Measurements from ENCODE around the gene CRTAC1.
A peak's percentile ranks its signal among the peaks of the same experiment; 100 is the strongest.

CRTAC1 gene

GRCh38 chr10:98030093-98030821, at the start of gene CRTAC1:
Gene CRTAC1 (minus strand): TSS chr10:98030621. CDS start chr10:98030472, 149 bp downstream.
- no peaks in the 10 kb centered on the region for H3K36me3 ChIP-seq (ENCODE audit: insufficient read depth, low read length)
- peaks cover 24 to 41% of the 10 kb centered on the region in 2 donors for H3K27me3 ChIP-seq (ENCODE audit: control insufficient read depth in 1 of 2, insufficient read depth in 2 of 2, low read length in 2 of 2)
- no peak within 1 kb of the TSS for H3K27ac ChIP-seq (ENCODE audit: low read depth, low read length)
- no peak within 1 kb of the TSS for H3K9ac ChIP-seq (ENCODE audit: low read length)
- peak within 1 kb of the TSS; percentile 32 to 47 for H3K4me3 ChIP-seq (ENCODE audit: low read depth in 1 of 2, low read length in 2 of 2)
- H3K9me3 ChIP-seq (ENCODE audit: low read length), result no peaks in the 10 kb centered on the region
- H3K4me1 ChIP-seq (ENCODE audit: insufficient read depth, low read length), result peaks cover 7% of the 10 kb centered on the region

DNA sequence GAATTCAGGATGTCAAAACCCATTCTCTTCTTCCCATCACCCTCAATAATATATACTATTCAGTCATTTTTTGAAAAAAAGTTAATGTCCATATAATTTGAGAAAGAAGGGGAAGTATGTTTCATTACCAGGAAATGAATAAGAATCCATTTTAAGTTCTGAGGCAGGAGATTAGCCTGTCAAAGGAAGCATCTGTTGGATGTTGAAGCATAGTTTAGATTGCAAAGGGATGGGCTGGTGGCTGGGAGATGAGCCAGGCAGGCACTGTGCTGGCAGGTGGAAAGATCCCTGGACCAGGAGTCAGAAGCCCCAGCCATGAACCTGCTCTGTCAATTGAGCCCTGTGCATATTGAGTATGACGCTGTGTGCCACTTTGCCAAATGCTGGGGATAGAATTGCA, 48.4 kb upstream of the CRTAC1 start:
- Histone ChIP-seq H3K27ac (ENCODE audit: low read depth, low read length) (no peak overlapping the region), H3K9me3 (ENCODE audit: low read length) (no peaks in the 10 kb centered on the region), H3K4me3 (ENCODE audit: low read depth in 1 of 2, low read length in 2 of 2) (no peak overlapping the region), H3K27me3 (ENCODE audit: control insufficient read depth in 1 of 2, insufficient read depth in 2 of 2, low read length in 2 of 2) (no peaks in the 10 kb centered on the region), H3K4me1 (ENCODE audit: insufficient read depth, low read length) (no peaks in the 10 kb centered on the region), H3K36me3 (ENCODE audit: insufficient read depth, low read length) (no peaks in the 10 kb centered on the region), H3K9ac (ENCODE audit: low read length) (no peak overlapping the region)

DNA sequence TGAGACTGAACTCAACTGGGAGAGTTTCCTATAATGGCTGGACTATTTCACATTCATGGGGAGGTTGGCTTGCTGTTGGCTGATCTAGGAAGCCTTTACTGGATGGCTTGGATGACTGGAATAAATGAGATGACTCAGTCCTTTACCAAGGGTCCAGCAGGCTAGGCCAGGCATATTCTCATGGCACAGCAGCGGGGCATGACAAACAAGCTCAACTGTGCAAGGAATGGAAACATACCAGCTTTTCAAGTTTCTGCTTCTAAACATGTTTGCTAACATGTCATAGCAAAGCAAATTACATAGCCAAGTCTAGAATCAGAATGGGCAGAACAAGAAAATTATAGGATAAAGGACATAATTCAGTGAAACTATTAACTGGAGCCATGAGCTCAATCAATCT, 46.8 kb upstream of the CRTAC1 start:
- no peak overlapping the region for H3K27ac ChIP-seq (ENCODE audit: low read depth, low read length)
- no peak overlapping the region for H3K9ac ChIP-seq (ENCODE audit: low read length)
- H3K4me3 ChIP-seq (ENCODE audit: low read depth in 1 of 2, low read length in 2 of 2), result no peak overlapping the region
- no peaks in the 10 kb centered on the region for H3K27me3 ChIP-seq (ENCODE audit: control insufficient read depth in 1 of 2, insufficient read depth in 2 of 2, low read length in 2 of 2)
- no peaks in the 10 kb centered on the region for H3K36me3 ChIP-seq (ENCODE audit: insufficient read depth, low read length)
- no peaks in the 10 kb centered on the region for H3K4me1 ChIP-seq (ENCODE audit: insufficient read depth, low read length)
- H3K9me3 ChIP-seq (ENCODE audit: low read length), result no peaks in the 10 kb centered on the region

GRCh38 chr10:98076086-98076485, 45.7 kb upstream of the CRTAC1 start:
- Histone ChIP-seq H3K9ac (ENCODE audit: low read length) (no peak overlapping the region), H3K36me3 (ENCODE audit: insufficient read depth, low read length) (no peaks in the 10 kb centered on the region), H3K27me3 (ENCODE audit: control insufficient read depth in 1 of 2, insufficient read depth in 2 of 2, low read length in 2 of 2) (peaks cover 0 to 3% of the 10 kb centered on the region in 2 donors), H3K9me3 (ENCODE audit: low read length) (no peaks in the 10 kb centered on the region), H3K4me3 (ENCODE audit: low read depth in 1 of 2, low read length in 2 of 2) (no peak overlapping the region), H3K27ac (ENCODE audit: low read depth, low read length) (no peak overlapping the region), H3K4me1 (ENCODE audit: insufficient read depth, low read length) (no peaks in the 10 kb centered on the region)

GRCh38 chr10:98074315-98074911, 44.0 kb upstream of the CRTAC1 start:
- no peaks in the 10 kb centered on the region for H3K36me3 ChIP-seq (ENCODE audit: insufficient read depth, low read length)
- H3K4me1 ChIP-seq (ENCODE audit: insufficient read depth, low read length), result no peaks in the 10 kb centered on the region
- H3K27me3 ChIP-seq (ENCODE audit: control insufficient read depth in 1 of 2, insufficient read depth in 2 of 2, low read length in 2 of 2), result peaks cover 0 to 3% of the 10 kb centered on the region in 2 donors

GRCh38 chr10:98067165-98067564, 36.7 kb upstream of the CRTAC1 start:
- H3K27ac ChIP-seq (ENCODE audit: low read depth, low read length), result no peak overlapping the region
- no peak overlapping the region for H3K4me3 ChIP-seq (ENCODE audit: low read depth in 1 of 2, low read length in 2 of 2)
- no peaks in the 10 kb centered on the region for H3K36me3 ChIP-seq (ENCODE audit: insufficient read depth, low read length)
- no peak overlapping the region for H3K9ac ChIP-seq (ENCODE audit: low read length)
- H3K9me3 ChIP-seq (ENCODE audit: low read length), result no peaks in the 10 kb centered on the region
- H3K27me3 ChIP-seq (ENCODE audit: control insufficient read depth in 1 of 2, insufficient read depth in 2 of 2, low read length in 2 of 2), result peaks cover 0 to 4% of the 10 kb centered on the region in 2 donors
- H3K4me1 ChIP-seq (ENCODE audit: insufficient read depth, low read length), result no peaks in the 10 kb centered on the region

More at GRCh38 chr10:98074315-98074911, 44.0 kb upstream of the CRTAC1 start:
- H3K9ac ChIP-seq (ENCODE audit: low read length), result no peak overlapping the region
- no peak overlapping the region for H3K27ac ChIP-seq (ENCODE audit: low read depth, low read length)
- H3K4me3 ChIP-seq (ENCODE audit: low read depth in 1 of 2, low read length in 2 of 2), result no peak overlapping the region
- H3K9me3 ChIP-seq (ENCODE audit: low read length), result no peaks in the 10 kb centered on the region

- Histone ChIP-seq H3K36me3 (ENCODE audit: insufficient read depth, low read length) (no peaks in the 10 kb centered on the region), H3K27ac (ENCODE audit: low read depth, low read length) (no peak overlapping the region), H3K4me3 (ENCODE audit: low read depth in 1 of 2, low read length in 2 of 2) (no peak overlapping the region), H3K9ac (ENCODE audit: low read length) (no peak overlapping the region), H3K4me1 (ENCODE audit: insufficient read depth, low read length) (no peaks in the 10 kb centered on the region), H3K9me3 (ENCODE audit: low read length) (no peaks in the 10 kb centered on the region), H3K27me3 (ENCODE audit: control insufficient read depth in 1 of 2, insufficient read depth in 2 of 2, low read length in 2 of 2) (peaks cover 0 to 10% of the 10 kb centered on the region in 2 donors)
Measured at GRCh38 chr10:98063740-98064027, 33.3 kb upstream of the CRTAC1 start.

GRCh38 chr10:98062424-98062823, 32.0 kb upstream of the CRTAC1 start:
- H3K27me3 ChIP-seq (ENCODE audit: control insufficient read depth in 1 of 2, insufficient read depth in 2 of 2, low read length in 2 of 2), result peaks cover 0 to 10% of the 10 kb centered on the region in 2 donors
- H3K36me3 ChIP-seq (ENCODE audit: insufficient read depth, low read length), result no peaks in the 10 kb centered on the region
- H3K4me1 ChIP-seq (ENCODE audit: insufficient read depth, low read length), result no peaks in the 10 kb centered on the region
- H3K4me3 ChIP-seq (ENCODE audit: low read depth in 1 of 2, low read length in 2 of 2), result no peak overlapping the region
- no peak overlapping the region for H3K27ac ChIP-seq (ENCODE audit: low read depth, low read length)
- no peak overlapping the region for H3K9ac ChIP-seq (ENCODE audit: low read length)
- H3K9me3 ChIP-seq (ENCODE audit: low read length), result no peaks in the 10 kb centered on the region

GRCh38 chr10:98060079-98060478, 29.7 kb upstream of the CRTAC1 start:
- H3K9me3 ChIP-seq (ENCODE audit: low read length), result no peaks in the 10 kb centered on the region
- no peaks in the 10 kb centered on the region for H3K36me3 ChIP-seq (ENCODE audit: insufficient read depth, low read length)
- H3K4me1 ChIP-seq (ENCODE audit: insufficient read depth, low read length), result no peaks in the 10 kb centered on the region
- H3K27ac ChIP-seq (ENCODE audit: low read depth, low read length), result no peak overlapping the region
- peaks cover 0 to 10% of the 10 kb centered on the region in 2 donors for H3K27me3 ChIP-seq (ENCODE audit: control insufficient read depth in 1 of 2, insufficient read depth in 2 of 2, low read length in 2 of 2)
- H3K9ac ChIP-seq (ENCODE audit: low read length), result no peak overlapping the region
- no peak overlapping the region for H3K4me3 ChIP-seq (ENCODE audit: low read depth in 1 of 2, low read length in 2 of 2)

- H3K4me3 ChIP-seq (ENCODE audit: low read depth in 1 of 2, low read length in 2 of 2), result no peak overlapping the region
- H3K27ac ChIP-seq (ENCODE audit: low read depth, low read length), result no peak overlapping the region
- H3K4me1 ChIP-seq (ENCODE audit: insufficient read depth, low read length), result no peaks in the 10 kb centered on the region
- H3K27me3 ChIP-seq (ENCODE audit: control insufficient read depth in 1 of 2, insufficient read depth in 2 of 2, low read length in 2 of 2), result peaks cover 0 to 14% of the 10 kb centered on the region in 2 donors
- H3K36me3 ChIP-seq (ENCODE audit: insufficient read depth, low read length), result no peaks in the 10 kb centered on the region
- H3K9me3 ChIP-seq (ENCODE audit: low read length), result no peaks in the 10 kb centered on the region
- no peak overlapping the region for H3K9ac ChIP-seq (ENCODE audit: low read length)
Measured at GRCh38 chr10:98058295-98058694, 27.9 kb upstream of the CRTAC1 start.

- H3K4me3 ChIP-seq (ENCODE audit: low read depth in 1 of 2, low read length in 2 of 2), result no peak overlapping the region
- no peaks in the 10 kb centered on the region for H3K9me3 ChIP-seq (ENCODE audit: low read length)
- peaks cover 0 to 10% of the 10 kb centered on the region in 2 donors for H3K27me3 ChIP-seq (ENCODE audit: control insufficient read depth in 1 of 2, insufficient read depth in 2 of 2, low read length in 2 of 2)
- no peaks in the 10 kb centered on the region for H3K36me3 ChIP-seq (ENCODE audit: insufficient read depth, low read length)
- H3K9ac ChIP-seq (ENCODE audit: low read length), result no peak overlapping the region
- H3K27ac ChIP-seq (ENCODE audit: low read depth, low read length), result no peak overlapping the region
- no peaks in the 10 kb centered on the region for H3K4me1 ChIP-seq (ENCODE audit: insufficient read depth, low read length)
Measured at GRCh38 chr10:98055841-98056516, 25.6 kb upstream of the CRTAC1 start.

Data from muscle layer of colon (tissue), 2 donors.